ENCODE results near the gene PHLDB3.
"Not testable (repeated sequence)": the region's sequence is repeated elsewhere in the genome, so short reads cannot be mapped to it uniquely, and the experiment has no call there.

Gene PHLDB3

GRCh38 chr19:43466793-43467192, 37.8 kb downstream of the PHLDB3 start:
- no peak for DNase-seq

- peak; percentile 20 for DNase-seq
Measured at GRCh38 chr19:43465468-43466120, 39.0 kb downstream of the PHLDB3 start, which contains the start of gene LYPD3. Gene LYPD3 (minus strand): TSS chr19:43465608. CDS start chr19:43465571, 37 bp downstream.

DNA sequence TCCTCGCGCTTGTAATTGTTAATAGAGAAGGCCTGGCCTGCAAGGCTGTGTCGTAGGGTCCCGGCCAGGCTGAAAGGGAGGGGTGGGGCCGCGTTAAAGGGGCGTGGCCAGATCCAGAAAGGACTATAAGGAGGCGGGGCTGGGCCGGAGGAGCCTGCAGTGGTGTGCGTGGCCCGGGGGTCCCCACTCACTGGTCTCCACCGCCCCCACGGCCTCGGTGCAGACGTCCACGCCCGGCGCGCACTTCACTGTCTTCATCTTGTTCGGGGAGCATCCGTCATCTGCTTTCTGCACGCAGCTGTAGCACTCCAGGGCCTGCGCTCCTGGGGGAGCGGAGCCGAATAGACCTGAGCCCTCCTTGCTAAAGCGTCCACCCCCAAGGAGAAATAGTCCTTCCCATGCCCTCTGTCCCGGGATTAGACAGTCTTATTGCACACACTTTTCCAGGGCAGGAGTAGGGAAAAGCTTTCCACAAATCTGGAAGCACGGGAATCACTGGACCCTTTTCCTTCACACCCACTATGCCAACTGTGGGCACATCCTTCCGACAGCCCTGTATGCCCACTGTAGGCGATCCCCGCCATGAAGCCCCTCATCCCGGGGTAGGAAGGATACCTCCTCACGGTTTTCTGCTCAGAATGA, 40.3 kb downstream of the PHLDB3 start:
- peak; percentile 82 for DNase-seq

DNA sequence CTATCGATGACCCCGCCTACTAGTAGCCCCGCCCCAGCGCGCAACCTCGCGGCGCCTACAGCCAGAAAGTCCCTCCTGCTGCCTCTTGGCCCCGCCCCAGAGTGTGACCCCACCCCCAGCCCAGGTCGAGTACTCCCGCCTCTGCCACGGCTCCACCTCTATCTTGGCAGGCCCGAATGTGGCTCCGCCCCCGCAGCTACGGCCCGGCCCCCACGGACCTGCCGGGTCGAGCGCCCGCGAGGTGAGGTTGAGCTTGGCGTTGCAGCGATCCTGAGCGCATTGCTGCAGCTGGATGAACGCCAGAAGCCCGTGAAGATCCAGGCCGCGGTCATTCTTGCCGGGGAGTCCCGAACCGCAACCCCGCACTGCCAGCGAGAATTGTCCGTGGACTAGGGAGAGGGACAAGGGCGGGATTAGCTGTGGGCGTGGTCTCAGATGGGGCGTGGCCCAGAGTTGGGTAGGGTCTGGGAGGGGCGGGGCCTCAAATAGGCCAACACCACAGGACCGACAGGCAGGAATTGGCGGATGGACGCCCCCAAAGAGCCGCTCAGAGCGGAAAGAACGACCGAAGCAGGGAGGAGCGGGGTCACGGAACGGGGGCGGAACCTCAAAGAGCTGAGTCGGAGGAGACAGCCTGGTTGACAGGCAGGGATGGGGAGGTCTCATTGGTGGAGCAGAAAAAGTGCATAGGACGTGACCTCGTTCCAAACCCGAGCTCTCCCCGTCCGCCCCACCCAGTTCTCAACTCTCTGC, 41.0 kb downstream of the PHLDB3 start:
- DNase-seq: peak; percentile 100

- DNase-seq: no peak
Measured at GRCh38 chr19:43462785-43463380, 41.7 kb downstream of the PHLDB3 start.

- DNase-seq: no peak
Measured at GRCh38 chr19:43462383-43462782, 42.2 kb downstream of the PHLDB3 start.

DNA sequence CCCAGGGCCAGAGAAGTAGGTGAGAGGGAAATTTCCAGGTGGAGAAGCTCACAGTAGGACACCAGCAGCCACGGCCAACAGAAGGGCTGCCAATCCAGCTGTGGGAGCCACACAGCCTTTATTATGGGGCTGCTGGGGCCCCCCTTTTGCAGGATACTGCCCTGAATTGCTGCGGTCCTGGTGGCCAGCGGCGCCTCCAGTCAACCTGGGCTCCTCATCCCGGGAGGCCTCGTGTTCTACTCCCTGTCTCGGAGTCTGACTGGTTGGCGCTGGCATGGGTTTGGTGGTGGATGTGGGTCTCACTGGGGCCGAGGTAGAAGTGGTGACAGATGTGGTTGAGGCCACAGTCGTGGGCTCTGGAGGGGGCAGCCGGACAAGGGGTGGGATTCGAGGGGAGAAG, 43.2 kb downstream of the PHLDB3 start:
- DNase-seq: no peak

DNA sequence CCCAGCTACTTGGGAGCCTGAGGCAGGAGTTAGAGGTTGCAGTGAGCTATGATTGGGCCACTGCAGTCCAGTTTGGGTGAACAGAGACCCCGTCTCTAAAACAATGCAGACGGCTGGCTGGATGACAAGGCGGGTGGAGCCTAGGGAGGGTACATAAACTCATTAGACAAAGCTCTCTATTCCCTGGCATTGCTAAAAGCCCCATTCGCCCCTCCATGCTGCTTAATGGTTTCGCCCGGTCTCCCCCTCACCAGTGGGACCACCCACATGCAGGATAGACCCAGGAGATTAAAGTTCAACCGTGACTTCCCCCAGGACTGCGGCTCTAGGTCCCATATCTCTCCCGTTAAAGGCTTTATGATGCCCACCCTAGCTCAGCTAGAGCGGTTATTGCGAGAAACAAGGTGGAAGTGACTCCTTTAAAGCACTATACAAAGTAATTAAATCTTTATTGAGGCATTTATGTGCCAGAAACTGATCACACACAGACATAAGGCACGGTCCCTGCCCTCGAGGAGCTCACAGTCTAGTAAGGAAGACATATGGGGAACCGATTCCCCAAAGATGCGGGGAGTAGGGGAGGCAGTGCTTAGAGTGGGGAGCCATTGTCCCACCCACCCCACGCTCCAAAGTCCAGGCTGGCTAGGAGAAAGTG, 44.1 kb downstream of the PHLDB3 start:
- DNase-seq: no peak

GRCh38 chr19:43457809-43458208, 46.7 kb downstream of the PHLDB3 start:
- DNase-seq: no peak

DNA sequence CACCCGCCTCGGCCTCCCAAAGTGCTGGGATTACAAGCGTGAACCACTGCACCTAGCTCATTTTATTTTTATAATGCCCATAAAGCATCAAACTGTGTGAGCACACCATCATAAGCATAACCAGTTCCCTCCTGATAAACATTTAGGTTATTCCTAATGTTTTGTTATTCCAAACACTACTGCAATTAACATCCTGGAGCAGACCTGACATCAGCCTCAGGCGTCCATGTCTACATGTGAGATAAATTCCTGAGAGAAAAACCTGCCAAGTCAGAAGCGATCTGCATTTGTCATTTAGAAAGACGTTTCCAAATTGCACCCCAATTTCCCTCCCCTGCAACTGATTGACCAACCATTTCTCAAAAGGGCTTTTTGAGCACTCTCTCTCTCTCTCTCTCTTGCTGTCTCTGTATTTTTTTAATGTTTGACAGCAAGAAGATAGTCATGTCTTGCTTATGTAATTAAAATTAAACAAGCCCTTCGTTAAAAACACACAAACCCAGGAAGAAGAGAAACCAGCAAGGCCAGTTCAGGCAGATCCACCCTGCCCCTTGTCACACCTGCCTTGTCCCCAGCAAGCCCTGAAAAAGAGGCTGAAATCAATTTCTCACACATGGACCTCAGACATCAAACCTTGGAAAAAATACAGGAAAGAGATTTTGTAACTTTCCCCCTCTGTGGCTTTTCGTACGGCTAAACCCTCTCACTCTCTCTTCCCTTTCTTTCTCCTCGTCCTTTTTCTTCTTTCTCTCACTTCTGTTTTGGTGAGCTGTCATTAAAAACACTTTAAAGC, 49.0 kb downstream of the PHLDB3 start:
- DNase-seq: no peak

DNA sequence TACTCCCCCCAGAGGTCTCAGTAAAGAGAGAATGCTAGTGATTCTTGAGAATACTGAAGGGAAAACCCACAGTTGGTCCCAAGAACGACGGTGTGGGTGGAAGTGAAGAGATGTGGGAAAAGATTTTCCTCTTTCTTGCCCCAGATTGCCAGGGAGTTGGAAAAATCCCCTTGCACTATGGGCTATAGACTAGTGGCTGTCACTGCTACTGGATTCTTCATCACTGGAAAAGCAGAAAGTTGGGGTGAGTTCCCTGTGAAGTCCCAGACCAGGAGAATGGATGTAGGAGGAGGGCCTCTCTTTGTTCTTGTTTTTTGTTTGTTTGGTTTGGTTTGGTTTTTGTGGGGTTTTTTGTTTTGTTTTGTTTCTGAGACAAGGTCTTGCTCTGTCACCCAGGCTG, 50.5 kb downstream of the PHLDB3 start:
- DNase-seq: no peak

DNA sequence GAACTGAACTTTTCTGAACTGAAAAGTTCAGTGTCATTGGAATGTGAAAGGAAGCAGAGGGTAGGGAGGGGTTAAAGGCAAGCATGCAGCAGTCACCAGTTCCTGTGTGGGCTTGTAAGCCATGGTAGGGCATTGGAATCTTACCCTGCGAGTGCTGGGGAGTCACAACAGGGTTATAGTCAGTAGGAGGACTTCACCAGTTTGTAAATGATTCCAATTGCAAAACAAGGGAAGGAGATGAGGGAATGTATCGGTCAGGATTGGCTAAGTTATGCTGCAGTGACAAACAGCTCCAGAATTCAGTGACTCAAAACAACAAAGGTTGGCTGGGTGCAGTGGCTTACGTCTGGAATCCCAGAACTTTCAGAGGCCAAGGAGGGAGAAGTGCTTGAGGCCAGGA, 52.0 kb downstream of the PHLDB3 start:
- DNase-seq: no peak

- DNase-seq: no peak
Measured at GRCh38 chr19:43450545-43450997, 54.0 kb downstream of the PHLDB3 start.

- no peak for DNase-seq
Measured at GRCh38 chr19:43447655-43448054, 56.9 kb downstream of the PHLDB3 start.

- DNase-seq: peak; percentile 83
Measured at GRCh38 chr19:43446746-43447489, 57.6 kb downstream of the PHLDB3 start.

GRCh38 chr19:43445426-43445825, 59.1 kb downstream of the PHLDB3 start:
- DNase-seq: no peak

DNA sequence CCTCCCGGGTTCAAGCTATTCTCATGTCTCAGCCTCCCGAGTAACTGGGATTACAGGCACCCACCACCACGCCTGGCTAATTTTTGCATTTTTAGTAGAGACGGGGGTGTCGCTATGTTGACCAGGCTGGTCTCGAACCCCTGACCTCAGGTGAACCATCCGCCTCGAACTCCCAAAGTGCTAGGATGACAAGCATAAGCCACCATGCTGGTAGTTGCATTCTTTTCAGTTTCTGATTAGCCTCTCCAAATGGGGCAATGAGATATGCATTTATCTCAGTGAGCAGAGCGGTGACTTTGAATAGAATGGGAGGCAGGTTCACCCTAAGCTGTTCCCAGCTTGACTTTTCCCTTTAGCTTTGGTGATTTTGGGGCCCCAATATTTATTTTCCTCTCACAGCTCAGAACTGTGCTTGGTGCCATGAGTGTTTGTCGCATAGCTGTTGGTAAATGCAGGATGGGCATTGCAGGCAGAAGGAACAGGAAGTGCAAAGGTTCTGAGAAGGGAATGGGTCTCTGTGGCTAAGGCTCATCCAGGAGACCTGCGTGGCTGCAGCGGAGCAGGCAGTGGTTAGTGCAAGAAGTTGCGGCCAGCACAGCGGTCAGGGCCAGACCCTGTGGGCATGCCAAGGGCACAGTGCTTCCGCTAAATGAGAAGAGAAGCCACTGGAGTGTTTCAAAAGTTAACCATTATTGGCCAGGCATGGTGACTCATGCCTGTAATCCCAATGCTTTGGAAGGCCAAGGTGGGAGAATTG, 59.8 kb downstream of the PHLDB3 start:
- no peak for DNase-seq

GRCh38 chr19:43444091-43444490, 60.5 kb downstream of the PHLDB3 start:
- DNase-seq: not testable (repeated sequence)

- no peak for DNase-seq
Measured at GRCh38 chr19:43441716-43442115, 62.8 kb downstream of the PHLDB3 start.

DNA sequence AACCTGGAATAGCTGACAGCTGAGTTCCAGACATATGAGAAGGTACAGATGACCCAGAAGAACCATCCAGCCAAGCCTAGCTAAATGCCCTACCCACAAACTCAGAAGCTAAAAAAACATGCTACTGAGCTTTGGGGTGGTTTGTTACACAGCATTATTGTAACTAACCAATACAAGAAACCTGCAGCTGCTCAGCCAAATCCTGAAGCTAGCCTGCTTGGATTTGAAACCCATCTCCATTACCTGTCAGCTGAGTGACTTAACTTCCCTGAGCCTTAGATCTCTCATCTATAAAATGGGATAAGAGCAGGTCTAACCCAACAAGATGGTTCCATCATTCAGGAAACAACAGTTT, 64.9 kb downstream of the PHLDB3 start:
- DNase-seq: no peak

Measured in stimulated activated CD4-positive, alpha-beta T cell treated with anti-CD3 and anti-CD28 coated beads, Interleukin-15, amount 100 ng/mL, for 24 hours (primary cell).